ACC112 (cell line): Measurements from ENCODE around the gene FBXO34.
A peak's percentile ranks its signal among the peaks of the same experiment; 100 is the strongest.
"Not testable (repeated sequence)": the region's sequence is repeated elsewhere in the genome, so short reads cannot be mapped to it uniquely, and the experiment has no call there.

Experiments used
- H2AFZ ChIP-seq: fragments of 200-600 bp; sonication (generic); one replicate; pipeline ENCODE4 v1.6.0; 2017; ENCODE audit warnings: antibody characterized with exemption, low read length; ENCODE audit not compliant: unreplicated experiment
- H3K27ac ChIP-seq: fragments of 200-600 bp; sonication (generic); 2 replicates; pipeline ENCODE4 v1.5.1; 2014; ENCODE audit warnings: low read depth, mild to moderate bottlenecking, antibody characterized with exemption, low read length, moderate library complexity
- H3K27me3 ChIP-seq: fragments of 200-600 bp; sonication (generic); 2 replicates; pipeline ENCODE4 v1.6.1; 2014; ENCODE audit warnings: mild to moderate bottlenecking, antibody characterized with exemption, low read length, moderate library complexity, mixed read lengths; ENCODE audit not compliant: insufficient read depth
- H3K36me3 ChIP-seq: fragments of 200-600 bp; sonication (generic); 2 replicates; pipeline ENCODE4 v1.6.1; 2016; ENCODE audit warnings: mild to moderate bottlenecking, antibody characterized with exemption, low read length, moderate library complexity, mixed read lengths; ENCODE audit not compliant: insufficient read depth
- H3K4me1 ChIP-seq: fragments of 200-600 bp; sonication (generic); one replicate; pipeline ENCODE4 v1.6.1; 2016; ENCODE audit warnings: low read length, mixed read lengths; ENCODE audit not compliant: insufficient read depth, unreplicated experiment, control insufficient read depth
- H3K4me3 ChIP-seq: fragments of 200-600 bp; sonication (generic); 2 replicates; pipeline ENCODE4 v1.5.1; 2014; ENCODE audit warnings: mild to moderate bottlenecking, low read depth, low read length
- H3K79me2 ChIP-seq: fragments of 200-600 bp; sonication (generic); one replicate; pipeline ENCODE4 v1.6.0; 2016; ENCODE audit warnings: low read length; ENCODE audit not compliant: control insufficient read depth, unreplicated experiment, insufficient read depth

The FBXO34 gene

GRCh38 chr14:55381561-55381960 lies 110.3 kb downstream of the FBXO34 start:
- Histone ChIP-seq H3K36me3 (peaks cover 12% of the 10 kb centered on the region; the same call in 1 of the 2 replicates), H3K27ac (no peak overlapping the region)

GRCh38 chr14:55382483-55382882 lies 111.3 kb downstream of the FBXO34 start:
- Histone ChIP-seq H3K36me3 (peaks cover 12% of the 10 kb centered on the region; the same call in 1 of the 2 replicates), H2AFZ (no peak overlapping the region), H3K4me1 (peaks cover 11% of the 10 kb centered on the region)

More at GRCh38 chr14:55381561-55381960, 110.3 kb downstream of the FBXO34 start:
- Histone ChIP-seq H3K27me3 (no peaks in the 10 kb centered on the region), H3K4me3 (no peak overlapping the region), H2AFZ (no peak overlapping the region), H3K4me1 (peaks cover 11% of the 10 kb centered on the region), H3K79me2 (no peaks in the 10 kb centered on the region)

DNA sequence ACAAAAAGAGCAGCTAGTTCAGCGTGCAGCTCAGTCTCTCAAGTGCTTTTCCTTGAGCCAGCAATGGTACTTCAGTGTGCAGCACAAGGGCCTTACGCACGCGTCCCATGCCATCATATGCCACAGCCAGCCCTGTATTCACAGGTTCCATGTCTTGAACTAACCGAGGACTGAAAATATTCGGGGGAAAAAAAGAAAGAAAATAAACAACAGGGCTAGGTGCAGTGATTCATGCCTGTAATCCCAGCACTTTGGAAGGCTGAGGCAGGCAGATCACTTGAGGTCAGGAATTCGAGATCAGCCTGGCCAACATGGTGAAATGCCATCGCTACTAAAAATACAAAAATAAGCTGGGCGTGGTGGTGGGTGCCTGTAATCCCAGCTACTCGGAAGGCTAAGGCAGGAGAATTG lies 111.8 kb downstream of the FBXO34 start:
- H3K4me1 ChIP-seq, result peaks cover 12% of the 10 kb centered on the region
- H2AFZ ChIP-seq, result not testable (repeated sequence)

More at GRCh38 chr14:55382483-55382882, 111.3 kb downstream of the FBXO34 start:
- Histone ChIP-seq H3K27me3 (no peaks in the 10 kb centered on the region), H3K4me3 (no peak overlapping the region), H3K27ac (no peak overlapping the region), H3K79me2 (no peaks in the 10 kb centered on the region)

DNA sequence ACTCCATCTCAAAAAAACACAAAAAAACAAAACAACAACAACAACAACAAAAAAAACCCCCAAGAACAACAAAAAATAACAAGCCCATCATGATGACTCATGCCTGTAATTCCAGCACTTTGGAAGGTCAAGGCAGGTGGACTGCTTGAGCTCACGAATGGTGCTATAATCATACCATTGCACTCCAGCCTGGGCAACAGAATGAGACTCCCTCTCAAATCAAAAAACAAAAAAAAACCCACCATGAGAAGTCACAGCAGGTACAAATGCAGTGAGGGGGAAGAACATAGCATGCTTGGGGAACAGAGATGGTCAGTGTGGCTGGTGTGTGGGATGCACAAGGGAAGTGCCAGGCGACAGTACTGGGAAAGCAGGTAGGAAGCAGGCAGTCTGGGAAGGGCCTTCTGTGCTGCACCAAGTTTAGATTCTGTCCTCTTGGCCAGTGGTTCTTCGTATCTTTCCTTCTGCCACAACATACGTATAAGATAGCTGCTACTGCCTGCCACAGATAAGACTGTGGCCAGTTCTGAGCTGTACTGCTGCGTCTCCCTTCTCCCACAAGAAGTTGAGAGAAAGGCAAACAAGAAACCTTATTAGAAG lies 112.4 kb downstream of the FBXO34 start:
- Histone ChIP-seq H3K4me3 (no peak overlapping the region), H3K27ac (no peak overlapping the region), H2AFZ (no peak overlapping the region), H3K4me1 (peaks cover 18% of the 10 kb centered on the region), H3K79me2 (no peaks in the 10 kb centered on the region), H3K36me3 (peaks cover 12% of the 10 kb centered on the region; the same call in 1 of the 2 replicates), H3K27me3 (no peaks in the 10 kb centered on the region)

More for the DNA sequence above, 111.8 kb downstream of the FBXO34 start:
- not testable (repeated sequence) for H3K79me2 ChIP-seq, H3K27me3 ChIP-seq, H3K4me3 ChIP-seq, H3K27ac ChIP-seq
- H3K36me3 ChIP-seq, result peaks cover 12% of the 10 kb centered on the region; the same call in 1 of the 2 replicates

- Histone ChIP-seq H3K36me3 (peaks cover 12% of the 10 kb centered on the region), H3K27ac (no peak overlapping the region), H3K27me3 (no peaks in the 10 kb centered on the region), H3K4me3 (no peak overlapping the region), H3K4me1 (peaks cover 27% of the 10 kb centered on the region), H2AFZ (no peak overlapping the region), H3K79me2 (no peaks in the 10 kb centered on the region)
Measured at GRCh38 chr14:55384536-55384935, 113.3 kb downstream of the FBXO34 start.

GRCh38 chr14:55386037-55386808 lies 115.0 kb downstream of the FBXO34 start:
- H3K27ac ChIP-seq, result no peak overlapping the region
- peaks cover 19% of the 10 kb centered on the region for H3K36me3 ChIP-seq
- H3K79me2 ChIP-seq, result no peaks in the 10 kb centered on the region
- no peaks in the 10 kb centered on the region for H3K27me3 ChIP-seq
- peaks cover 31% of the 10 kb centered on the region for H3K4me1 ChIP-seq
- H3K4me3 ChIP-seq, result no peak overlapping the region
- H2AFZ ChIP-seq, result no peak overlapping the region

- Histone ChIP-seq H3K4me3 (no peak overlapping the region), H3K4me1 (peaks cover 31% of the 10 kb centered on the region), H3K36me3 (peaks cover 20% of the 10 kb centered on the region), H3K27me3 (no peaks in the 10 kb centered on the region), H3K79me2 (no peaks in the 10 kb centered on the region), H3K27ac (no peak overlapping the region), H2AFZ (no peak overlapping the region)
Measured at GRCh38 chr14:55387121-55387520, 115.9 kb downstream of the FBXO34 start.

DNA sequence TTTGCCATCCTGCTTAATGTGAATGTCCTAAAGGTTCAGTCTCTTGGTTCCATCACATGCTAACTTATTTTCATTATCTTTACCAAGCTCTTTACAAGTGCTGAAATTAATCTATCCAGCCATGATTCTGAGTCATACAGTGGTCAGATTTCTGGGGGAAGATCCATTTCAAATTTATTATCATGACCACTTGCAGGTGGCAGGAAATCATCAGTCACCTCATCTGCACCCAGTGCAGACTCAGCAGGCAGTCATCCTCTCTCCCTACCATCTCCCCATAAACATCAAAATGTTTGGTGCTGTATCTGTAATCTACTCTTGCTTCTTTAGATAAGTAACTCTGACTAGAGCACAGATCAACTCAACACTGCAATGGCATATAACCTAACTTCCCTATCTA lies 116.9 kb downstream of the FBXO34 start:
- H3K79me2 ChIP-seq, result no peaks in the 10 kb centered on the region
- H3K27ac ChIP-seq, result peak overlapping the region; percentile 45
- peaks cover 20% of the 10 kb centered on the region for H3K36me3 ChIP-seq

DNA sequence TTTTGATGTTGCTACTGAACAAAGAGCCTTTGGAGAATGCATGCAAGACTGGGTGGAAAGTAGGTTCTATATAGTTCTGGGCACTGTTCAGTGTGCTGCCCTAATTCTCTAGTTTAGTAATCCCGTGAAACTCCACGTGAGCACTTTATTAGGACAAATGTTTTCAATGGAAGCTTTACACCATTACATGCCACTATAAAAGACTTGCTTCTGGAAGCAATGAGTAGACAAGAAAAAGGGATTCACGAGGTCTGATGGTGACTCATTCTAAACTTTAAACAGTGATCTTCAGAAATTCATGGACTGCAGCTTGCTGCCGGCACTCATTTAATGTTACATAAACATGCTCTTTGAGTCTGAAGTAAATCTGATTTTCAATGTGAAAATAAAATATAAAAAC lies 118.1 kb downstream of the FBXO34 start:
- Histone ChIP-seq H3K79me2 (no peaks in the 10 kb centered on the region), H3K27ac (peak overlapping the region; percentile 21; the same call in 1 of the 2 replicates), H2AFZ (no peak overlapping the region), H3K4me3 (no peak overlapping the region), H3K27me3 (no peaks in the 10 kb centered on the region), H3K36me3 (peaks cover 20% of the 10 kb centered on the region), H3K4me1 (peaks cover 20% of the 10 kb centered on the region)

More for the DNA sequence above, 116.9 kb downstream of the FBXO34 start:
- peaks cover 26% of the 10 kb centered on the region for H3K4me1 ChIP-seq
- H3K27me3 ChIP-seq, result no peaks in the 10 kb centered on the region
- no peak overlapping the region for H3K4me3 ChIP-seq
- no peak overlapping the region for H2AFZ ChIP-seq

GRCh38 chr14:55398679-55399078 lies 127.5 kb downstream of the FBXO34 start:
- H3K27ac ChIP-seq, result peak overlapping the region; percentile 57
- peaks cover 34% of the 10 kb centered on the region for H3K79me2 ChIP-seq
- H3K27me3 ChIP-seq, result no peaks in the 10 kb centered on the region
- 0 out of 2 replicates have a peak, but pooled peaks cover 4% of the 10 kb centered on the region for H3K36me3 ChIP-seq
- peaks cover 24% of the 10 kb centered on the region for H3K4me1 ChIP-seq
- H3K4me3 ChIP-seq, result no peak overlapping the region
- H2AFZ ChIP-seq, result no peak overlapping the region
